Neuron (in vitro differentiated cells): ENCODE measurements around the gene SOS1.
A peak's percentile ranks its signal among the peaks of the same experiment; 100 is the strongest.

ENCODE experiments used
- H2AFZ ChIP-seq: one replicate; pipeline ENCODE4 v1.6.1; 2013; ENCODE audit warnings: low read depth, mild to moderate bottlenecking, inconsistent platforms, low read length, moderate library complexity
- H3K27me3 ChIP-seq: one replicate; pipeline ENCODE4 v1.6.1; 2013; ENCODE audit warnings: low read length; ENCODE audit not compliant: insufficient read depth
- H3K36me3 ChIP-seq: one replicate; pipeline ENCODE4 v1.6.1; 2013; ENCODE audit warnings: low read length; ENCODE audit not compliant: insufficient read depth
- H3K4me1 ChIP-seq: one replicate; pipeline ENCODE4 v1.6.1; 2013; ENCODE audit warnings: low read length; ENCODE audit not compliant: insufficient read depth
- H3K4me3 ChIP-seq: 2 replicates; pipeline ENCODE4 v1.5.1; 2013; ENCODE audit warnings: mild to moderate bottlenecking, low read length, moderate library complexity
- H3K9me3 ChIP-seq: one replicate; pipeline ENCODE4 v1.6.1; 2013; ENCODE audit warnings: low read length

The SOS1 gene

DNA sequence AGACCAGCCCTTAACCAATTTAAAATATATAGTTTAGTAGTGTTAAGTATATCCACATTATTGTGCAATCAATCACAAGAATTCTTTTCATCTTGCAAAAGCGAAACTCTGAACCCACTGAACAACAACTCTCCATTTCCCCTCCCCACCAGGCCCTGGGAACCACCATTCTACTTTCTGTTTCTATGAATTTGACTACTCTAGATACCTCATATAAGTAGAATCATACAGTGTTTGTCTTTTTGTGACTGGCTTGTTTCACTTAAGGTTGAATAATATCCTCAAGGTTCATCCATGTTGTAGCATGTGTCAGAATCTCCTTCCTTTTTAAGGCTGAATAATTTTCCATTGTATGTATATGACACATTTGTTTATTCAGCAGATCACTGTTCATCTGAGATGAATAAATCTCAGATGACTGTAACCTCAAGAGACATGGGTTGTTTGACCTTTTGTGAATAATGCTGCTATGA is 8.1 kb upstream of the SOS1 start:
- Histone ChIP-seq H3K4me1 (peaks cover 6% of the 10 kb centered on the region), H3K36me3 (no peaks in the 10 kb centered on the region), H3K27me3 (no peaks in the 10 kb centered on the region), H2AFZ (no peak overlapping the region), H3K4me3 (no peak overlapping the region), H3K9me3 (no peaks in the 10 kb centered on the region)

DNA sequence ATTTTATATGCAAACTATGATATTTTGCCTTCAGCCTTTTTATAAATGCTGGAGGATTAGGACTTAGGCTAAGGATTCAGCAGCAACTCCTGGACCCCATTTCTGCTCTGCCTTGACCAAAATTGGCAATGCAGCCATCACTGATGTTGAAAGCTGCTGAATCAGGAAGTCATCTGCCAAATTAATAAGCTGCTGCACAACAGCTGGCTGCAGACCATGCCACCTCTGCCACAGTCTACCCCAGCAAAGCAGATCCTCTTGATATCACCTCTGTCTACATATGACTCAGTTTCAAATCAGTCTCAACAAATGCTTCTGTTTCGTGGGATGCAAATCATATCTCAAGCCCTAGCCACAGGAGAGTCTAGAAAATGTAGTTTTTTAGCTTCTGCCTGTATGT is 7.1 kb upstream of the SOS1 start:
- no peaks in the 10 kb centered on the region for H3K9me3 ChIP-seq
- no peak overlapping the region for H2AFZ ChIP-seq
- H3K4me1 ChIP-seq: peaks cover 11% of the 10 kb centered on the region
- no peak overlapping the region for H3K4me3 ChIP-seq
- no peaks in the 10 kb centered on the region for H3K27me3 ChIP-seq
- no peaks in the 10 kb centered on the region for H3K36me3 ChIP-seq

DNA sequence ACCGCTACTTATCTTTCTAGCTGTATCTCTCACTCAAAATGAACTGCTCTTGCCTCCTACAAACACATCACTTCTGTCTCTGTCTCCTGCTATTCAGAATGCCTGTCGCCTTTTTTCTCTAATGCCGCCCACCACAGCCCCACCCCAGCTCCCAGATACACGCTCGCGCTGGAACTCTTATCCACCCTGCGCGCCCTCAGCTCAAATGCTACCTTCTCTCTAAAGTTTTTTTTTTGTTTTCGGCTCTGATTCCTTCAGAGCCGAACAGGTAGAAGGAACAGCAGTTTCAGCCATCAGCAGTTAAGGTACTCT is 3.9 kb upstream of the SOS1 start:
- Histone ChIP-seq H2AFZ (peak overlapping the region; percentile 29), H3K36me3 (no peaks in the 10 kb centered on the region), H3K27me3 (no peaks in the 10 kb centered on the region), H3K9me3 (no peaks in the 10 kb centered on the region), H3K4me3 (peak overlapping the region; percentile 57), H3K4me1 (peaks cover 17% of the 10 kb centered on the region)

DNA sequence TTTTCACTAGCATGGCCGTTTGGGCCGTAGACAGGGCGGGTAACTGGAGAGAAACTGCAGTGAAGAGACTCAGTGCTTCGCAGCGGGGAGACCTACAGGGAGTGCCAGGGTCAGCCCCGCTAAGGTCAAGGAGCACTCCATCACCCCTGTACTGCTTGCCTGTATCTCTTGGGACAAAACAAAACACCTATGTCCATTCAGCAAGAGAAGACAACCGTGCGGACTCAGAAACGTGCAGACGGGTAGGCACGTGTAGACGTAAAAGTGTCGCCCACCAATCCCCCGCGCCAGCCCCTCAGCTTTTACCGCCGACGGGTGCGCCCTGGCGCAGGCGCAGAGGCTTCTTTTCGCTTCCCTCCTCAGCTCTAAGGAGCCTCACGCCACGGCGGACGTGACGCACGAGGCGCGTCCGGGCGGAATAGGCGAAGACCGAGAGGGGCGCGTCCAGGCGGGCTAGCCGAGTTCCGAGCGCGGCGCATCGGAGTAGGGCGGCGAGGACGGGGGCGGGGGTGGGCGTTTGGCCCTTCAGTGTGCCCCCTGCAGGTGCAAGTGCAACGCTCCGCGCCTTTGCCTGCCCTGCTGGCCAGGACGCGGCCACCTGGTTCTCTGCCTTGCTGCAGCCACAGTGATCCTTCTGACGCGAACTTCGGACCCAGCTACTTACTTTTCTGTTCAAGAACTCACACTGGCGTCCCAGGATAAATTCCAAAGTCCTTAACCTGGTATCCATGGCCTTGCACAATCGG is 3.3 kb upstream of the SOS1 start:
- Histone ChIP-seq H3K4me3 (peak overlapping the region; percentile 57), H3K27me3 (no peaks in the 10 kb centered on the region), H3K4me1 (peaks cover 19% of the 10 kb centered on the region)

DNA sequence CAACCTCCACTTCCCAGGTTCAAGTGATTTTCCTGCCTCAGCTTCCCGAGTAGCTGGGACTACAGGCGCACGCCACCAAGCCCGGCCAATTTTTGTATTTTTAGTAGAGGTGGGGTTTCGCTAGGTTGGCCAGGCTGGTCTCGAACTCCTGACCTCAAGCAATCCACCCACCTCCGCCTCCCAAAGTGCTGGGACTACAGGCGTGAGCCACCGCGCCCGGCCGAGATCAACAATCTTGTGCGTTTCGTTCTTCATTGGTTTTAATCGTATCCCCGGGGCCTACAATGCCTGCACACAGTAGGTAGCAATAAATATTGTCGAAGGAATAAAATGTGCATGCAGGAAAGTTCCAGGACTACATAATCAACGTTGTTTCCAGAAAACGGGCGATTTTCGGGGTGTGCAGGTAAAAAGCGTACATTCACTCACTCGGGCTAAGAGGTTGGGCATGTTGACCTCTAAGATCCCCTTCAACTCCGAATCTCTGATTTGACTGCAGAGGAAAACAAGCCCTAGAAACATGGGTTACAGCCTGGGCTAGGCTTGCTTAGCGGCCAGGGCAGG is 2.7 kb upstream of the SOS1 start:
- Histone ChIP-seq H3K36me3 (no peaks in the 10 kb centered on the region), H3K4me3 (peak overlapping the region; percentile 57), H2AFZ (peak overlapping the region; percentile 3), H3K4me1 (peaks cover 26% of the 10 kb centered on the region), H3K9me3 (no peaks in the 10 kb centered on the region), H3K27me3 (no peaks in the 10 kb centered on the region)

More for the DNA sequence above, 3.3 kb upstream of the SOS1 start:
- Histone ChIP-seq H3K9me3 (no peaks in the 10 kb centered on the region), H3K36me3 (no peaks in the 10 kb centered on the region), H2AFZ (peak overlapping the region; percentile 29)

DNA sequence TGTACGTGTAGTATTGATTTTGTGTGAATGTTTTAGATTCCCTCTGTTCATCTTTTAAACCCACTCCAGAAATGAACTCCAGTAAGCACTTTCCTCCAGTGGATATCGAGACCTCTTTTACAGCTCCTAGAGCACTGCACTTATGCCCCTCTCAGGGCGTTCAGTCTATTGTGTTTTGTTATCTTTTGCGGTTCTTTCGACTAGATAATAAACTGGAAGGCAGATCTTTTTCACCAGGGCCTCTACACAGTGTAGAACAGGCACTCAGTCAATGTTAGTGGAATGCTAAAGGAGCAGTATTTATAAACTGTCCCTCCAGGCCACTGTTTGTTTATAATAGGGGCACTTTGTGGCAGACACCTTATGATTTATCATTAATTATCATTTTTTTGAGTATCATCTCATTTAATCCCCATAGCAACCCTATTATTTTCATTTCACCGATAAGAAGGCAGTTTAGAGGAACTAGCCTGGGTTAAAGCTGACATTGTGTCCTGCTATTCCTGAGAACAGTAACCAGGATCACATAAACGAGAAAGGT is 742 bp upstream of the SOS1 start:
- Histone ChIP-seq H3K4me3 (peak overlapping the region; percentile 56), H2AFZ (peak overlapping the region; percentile 66), H3K4me1 (peaks cover 33% of the 10 kb centered on the region)

DNA sequence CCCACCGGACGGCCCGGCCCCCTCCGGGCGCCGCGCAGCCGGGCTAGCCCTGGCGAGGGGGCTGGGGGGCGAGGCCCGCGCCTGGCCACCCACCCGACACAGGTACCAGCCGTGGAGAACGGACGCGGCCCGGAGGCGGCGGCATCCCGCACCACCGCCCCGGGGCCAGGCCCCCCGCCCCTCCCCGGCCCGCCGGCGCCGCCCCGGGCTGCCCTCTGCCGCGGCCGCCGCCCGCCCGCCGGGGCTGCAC is 405 bp downstream of the SOS1 start:
- Histone ChIP-seq H3K9me3 (no peaks in the 10 kb centered on the region), H3K4me1 (peaks cover 33% of the 10 kb centered on the region), H2AFZ (no peak overlapping the region), H3K36me3 (peaks cover 8% of the 10 kb centered on the region), H3K4me3 (peak overlapping the region; percentile 56), H3K27me3 (no peaks in the 10 kb centered on the region)

More for the DNA sequence above, 742 bp upstream of the SOS1 start:
- H3K27me3 ChIP-seq: no peaks in the 10 kb centered on the region
- no peaks in the 10 kb centered on the region for H3K9me3 ChIP-seq
- H3K36me3 ChIP-seq: peaks cover 3% of the 10 kb centered on the region

DNA sequence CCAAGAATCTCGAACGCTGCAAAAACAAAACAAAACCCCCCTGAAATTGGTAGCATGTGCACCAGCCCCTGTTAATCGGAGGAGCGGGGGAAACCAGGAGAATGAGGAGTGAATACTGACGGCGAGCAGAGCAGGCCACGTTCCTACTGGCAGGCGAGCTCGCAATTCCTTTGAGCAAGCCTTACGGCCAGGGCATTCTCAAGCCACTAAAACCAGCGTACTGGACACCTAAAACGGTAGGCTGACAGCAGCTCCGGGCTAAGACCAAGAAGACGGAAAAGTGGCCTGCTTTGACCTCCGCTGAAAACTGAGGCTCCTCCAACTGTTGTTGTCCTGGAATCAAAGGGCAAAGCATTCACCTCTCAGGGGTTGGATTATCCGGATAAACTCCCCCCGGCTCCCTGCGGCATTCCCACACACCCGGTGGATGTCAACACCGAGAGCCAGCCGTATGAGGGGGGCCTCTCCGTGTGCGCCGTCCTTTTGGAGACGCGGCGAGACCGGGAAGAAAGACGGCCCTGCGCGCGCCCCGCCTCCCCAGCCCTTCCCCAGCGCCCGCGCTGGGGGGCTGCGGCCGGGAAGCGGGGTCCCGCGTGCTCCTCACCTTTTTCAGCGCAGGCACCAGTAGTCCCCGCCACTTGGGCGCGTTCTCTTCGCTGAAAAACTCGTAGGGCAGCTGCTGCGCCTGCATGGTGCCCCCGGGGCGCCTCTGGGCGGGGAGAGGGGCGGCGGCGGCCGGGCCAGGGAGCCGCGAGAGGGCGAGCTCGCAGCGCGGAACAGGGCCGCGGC is 925 bp downstream of the SOS1 start:
- H3K4me3 ChIP-seq: peak overlapping the region; percentile 56
- no peak overlapping the region for H2AFZ ChIP-seq
- peaks cover 28% of the 10 kb centered on the region for H3K4me1 ChIP-seq
- no peaks in the 10 kb centered on the region for H3K9me3 ChIP-seq
- H3K36me3 ChIP-seq: peaks cover 8% of the 10 kb centered on the region
- H3K27me3 ChIP-seq: no peaks in the 10 kb centered on the region

DNA sequence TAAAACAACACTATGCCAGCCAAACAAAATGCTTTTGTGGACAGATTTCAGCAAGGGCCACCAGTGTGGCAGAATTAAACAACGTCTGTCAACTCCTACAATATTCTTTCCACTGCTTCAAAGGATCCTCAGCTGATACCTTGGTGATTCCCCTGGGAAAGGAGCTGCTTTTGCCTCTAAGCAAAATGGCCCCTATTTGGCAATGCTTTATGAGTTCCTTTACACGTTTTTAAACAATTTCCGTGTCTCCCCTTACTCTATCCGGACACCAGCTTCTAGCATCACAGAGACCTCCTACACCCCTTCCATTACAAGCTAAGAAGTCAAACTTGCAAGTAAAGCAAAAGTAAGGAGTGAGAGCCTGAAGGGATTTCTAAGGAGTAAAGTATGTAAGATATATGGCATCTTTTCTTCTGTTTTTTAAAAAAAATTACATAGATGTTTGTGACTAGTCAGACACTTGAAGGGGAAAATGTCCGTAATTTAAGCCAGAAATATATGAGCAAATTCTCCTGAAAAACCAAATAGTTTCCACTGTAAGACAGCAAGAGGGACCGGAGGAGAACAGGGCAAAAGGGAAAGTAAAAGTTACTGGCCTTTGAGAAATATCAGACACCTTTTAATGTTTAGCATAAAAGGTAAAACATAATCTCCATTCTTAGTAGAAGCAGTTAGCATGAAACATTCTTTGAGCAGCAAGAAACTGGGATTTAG is 1.9 kb downstream of the SOS1 start:
- Histone ChIP-seq H2AFZ (no peak overlapping the region), H3K4me1 (peaks cover 26% of the 10 kb centered on the region), H3K9me3 (no peaks in the 10 kb centered on the region), H3K36me3 (peaks cover 8% of the 10 kb centered on the region), H3K4me3 (peak overlapping the region; percentile 56), H3K27me3 (no peaks in the 10 kb centered on the region)

DNA sequence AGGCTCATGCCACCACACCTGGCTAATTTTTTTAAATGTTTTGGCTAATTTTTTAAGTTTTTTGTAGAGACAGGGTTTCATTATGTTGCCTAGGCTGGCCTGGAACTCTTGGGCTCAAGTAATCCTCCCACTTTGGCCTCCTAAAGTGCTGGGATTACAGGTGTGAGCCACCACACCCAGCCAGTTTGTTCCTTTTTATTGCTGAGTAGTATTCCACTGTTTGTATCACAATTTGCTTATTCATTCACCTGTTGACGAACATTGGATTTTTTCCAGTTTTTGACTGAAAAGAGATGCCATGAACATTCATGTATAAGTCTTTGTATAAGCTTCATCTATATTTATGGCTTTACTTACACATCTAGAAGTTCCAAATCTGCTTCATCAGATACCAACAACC is 5.3 kb downstream of the SOS1 start:
- Histone ChIP-seq H3K4me3 (no peak overlapping the region), H3K27me3 (no peaks in the 10 kb centered on the region), H2AFZ (no peak overlapping the region), H3K9me3 (no peaks in the 10 kb centered on the region), H3K36me3 (peaks cover 15% of the 10 kb centered on the region), H3K4me1 (peaks cover 15% of the 10 kb centered on the region)

DNA sequence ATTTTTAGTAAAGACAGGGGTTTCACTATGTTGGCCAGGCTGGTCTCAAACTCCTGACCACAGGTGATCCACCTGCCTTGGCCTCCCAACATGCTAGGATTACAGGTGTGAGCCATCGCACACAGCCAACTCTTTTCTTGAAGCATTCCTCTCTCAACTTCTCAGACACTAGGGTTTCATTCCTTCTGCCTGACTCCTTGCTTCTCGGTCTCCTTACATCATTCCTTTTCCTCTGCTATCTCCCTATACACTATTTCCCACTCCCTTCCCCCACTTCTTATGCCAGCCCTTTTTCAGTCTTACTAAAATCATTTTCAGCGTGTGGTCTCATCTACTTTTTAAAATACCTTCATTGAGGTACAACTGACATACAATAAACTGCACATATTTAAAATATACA is 6.1 kb downstream of the SOS1 start:
- H3K36me3 ChIP-seq: peaks cover 15% of the 10 kb centered on the region
- H3K4me3 ChIP-seq: no peak overlapping the region

DNA sequence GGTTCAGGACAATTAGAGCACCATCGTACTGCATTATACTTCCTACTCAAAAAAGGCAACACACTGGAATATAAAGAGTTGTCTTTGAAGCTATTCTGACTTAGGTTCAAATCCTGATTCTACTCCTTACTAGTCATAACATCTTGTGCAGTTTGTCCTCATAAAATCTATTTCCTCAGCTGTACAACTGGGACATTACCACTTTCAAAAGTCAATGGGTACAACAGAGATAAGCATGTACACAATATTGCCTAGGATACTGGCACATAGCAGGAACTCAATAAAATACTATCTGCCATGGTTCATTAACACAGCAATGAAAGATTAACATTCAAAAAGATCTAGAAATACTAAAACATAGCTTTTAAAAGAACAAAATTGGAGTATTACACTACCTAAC is 11.3 kb downstream of the SOS1 start:
- Histone ChIP-seq H3K9me3 (peaks cover 2% of the 10 kb centered on the region), H3K4me1 (peaks cover 7% of the 10 kb centered on the region), H2AFZ (no peak overlapping the region), H3K27me3 (no peaks in the 10 kb centered on the region), H3K36me3 (peaks cover 7% of the 10 kb centered on the region), H3K4me3 (no peak overlapping the region)

More for the DNA sequence above, 6.1 kb downstream of the SOS1 start:
- Histone ChIP-seq H3K27me3 (no peaks in the 10 kb centered on the region), H2AFZ (no peak overlapping the region), H3K9me3 (no peaks in the 10 kb centered on the region), H3K4me1 (peaks cover 15% of the 10 kb centered on the region)

DNA sequence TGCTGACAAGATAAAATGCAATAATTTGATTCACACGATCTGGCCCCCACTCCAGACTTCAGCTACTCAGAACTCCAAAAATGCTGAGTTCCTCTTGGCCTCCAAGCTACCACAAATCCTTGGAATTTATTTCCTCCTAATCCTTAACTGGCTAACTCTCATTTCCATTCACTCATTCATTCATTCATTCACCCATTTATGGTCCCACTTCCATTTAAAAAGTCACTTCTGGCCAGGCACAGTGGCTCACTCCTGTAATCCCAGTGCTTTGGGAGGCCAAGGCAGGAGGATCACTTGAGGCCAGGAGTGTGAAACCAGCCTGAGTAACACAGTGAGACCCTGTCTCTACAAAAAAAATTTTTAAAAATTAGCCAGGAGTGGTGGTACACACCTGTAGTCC is 12.5 kb downstream of the SOS1 start:
- Histone ChIP-seq H3K4me1 (peaks cover 7% of the 10 kb centered on the region), H3K27me3 (no peaks in the 10 kb centered on the region), H3K4me3 (no peak overlapping the region), H3K36me3 (peaks cover 5% of the 10 kb centered on the region), H3K9me3 (peaks cover 2% of the 10 kb centered on the region), H2AFZ (no peak overlapping the region)
